ENCODE measurements around the gene PTTG2. TPM values are rescaled to one million over a fixed set of nuclear protein-coding genes. Genes with fewer than 3 reads are reported as not detected.

PTTG2 gene
- total RNA-seq: not detected in 2 replicates

GRCh38 chr4:37960098-37960497, at the start of gene PTTG2:
PTTG2 (plus strand) TSS chr4:37960398; CDS start chr4:37960435, 37 bp downstream.

Other genes with a start within 250 kb of the PTTG2 start
- gene PGM2, start 133.7 kb upstream of the PTTG2 start, total RNA-seq: 51.9 and 57.3 TPM in 2 replicates
- 27.6 and 53.2 TPM in 2 replicates for gene TBC1D1, start 69.3 kb upstream of the PTTG2 start, total RNA-seq

Data from airway epithelial cell (primary cell).